ENCODE measurements around the gene LYPLA2. TPM values are rescaled to one million over a fixed set of nuclear protein-coding genes. Genes with fewer than 3 reads are reported as not detected.
"Not testable (repeated sequence)": the region's sequence is repeated elsewhere in the genome, so short reads cannot be mapped to it uniquely, and the experiment has no call there.

Gene LYPLA2
- polyA plus RNA-seq, 6 donors from 2014 or later, result 45.3 to 77.4 (median 67.3) TPM

DNA sequence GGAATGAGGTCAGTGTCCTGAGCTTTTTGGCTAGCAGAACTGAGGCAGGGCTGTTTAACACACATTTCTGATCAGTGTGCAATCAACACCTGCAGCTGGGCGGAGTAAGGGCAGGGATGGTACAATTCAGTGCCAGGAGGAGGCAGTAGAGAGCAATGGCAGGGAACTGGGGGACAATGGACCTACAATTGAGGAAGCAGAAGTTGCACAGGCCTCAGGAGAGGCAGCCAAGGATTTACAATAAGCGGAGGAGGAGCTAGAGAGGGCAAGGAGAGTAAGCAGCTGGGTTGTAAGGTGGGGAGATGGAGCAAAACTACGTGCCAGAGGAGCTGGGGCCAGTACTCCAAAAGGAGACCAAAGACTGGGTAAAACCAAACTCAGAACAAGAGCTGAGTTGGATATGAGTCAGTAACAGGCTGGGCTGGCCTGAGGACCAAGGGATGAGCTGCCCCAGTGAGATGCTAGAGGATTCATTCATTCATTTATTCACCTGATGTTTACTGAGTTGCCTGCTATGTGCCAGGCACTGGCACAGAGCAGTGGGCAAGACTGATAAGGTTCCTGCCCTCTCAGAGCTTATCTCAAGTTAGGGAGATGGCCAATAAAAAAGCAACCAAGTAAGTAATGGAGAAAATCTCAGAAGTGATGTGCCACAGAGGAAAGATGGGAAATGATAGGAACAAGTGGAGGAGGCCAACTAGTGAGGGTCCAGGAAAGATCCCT, 20.0 kb downstream of the LYPLA2 start:
- Mint-ChIP-seq H3K27ac (peak overlapping the region in 4 of 6 donors; percentile 41 to 87 (median 78)), H3K36me3 (peaks cover 0 to 4% of the 10 kb centered on the region in 2 donors), H3K27me3 (no peaks in the 10 kb centered on the region), H3K4me3 (no peak overlapping the region), H3K4me1 (peaks cover 23 to 35% (median 27%) of the 10 kb centered on the region in 3 donors), H3K9me3 (no peaks in the 10 kb centered on the region)
- DNase-seq (peak; percentile 76), ATAC-seq (ENCODE audit: low read depth in 2 of 2) (peak; percentile 86 to 88)

DNA sequence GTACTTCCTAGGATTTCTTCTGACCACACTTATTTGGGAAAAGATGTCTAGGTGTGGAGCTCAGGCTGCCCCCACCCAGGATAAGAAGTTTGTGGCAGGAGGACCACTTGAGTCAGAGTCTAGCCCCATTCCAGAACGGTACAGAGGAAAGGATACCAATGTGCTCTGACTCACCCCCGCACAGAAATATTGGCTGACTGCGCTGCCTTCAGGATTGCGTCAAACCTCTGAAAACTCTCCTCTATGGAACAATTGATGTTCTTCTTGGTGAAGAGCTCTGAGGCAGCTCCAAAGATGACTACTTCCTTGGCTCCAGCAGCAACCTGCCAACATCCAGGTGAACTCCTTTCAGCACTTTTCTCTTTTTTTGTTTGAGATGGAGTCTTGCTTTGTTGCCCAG, 23.1 kb downstream of the LYPLA2 start:
- ATAC-seq (ENCODE audit: low read depth in 2 of 2) (no peak), DNase-seq (no peak)
- Mint-ChIP-seq H3K4me1 (peaks cover 20 to 35% (median 27%) of the 10 kb centered on the region in 3 donors), H3K36me3 (peaks cover 0 to 5% of the 10 kb centered on the region in 2 donors), H3K27ac (peak overlapping the region in 3 of 6 donors; percentile 24 to 76 (median 26)), H3K27me3 (no peaks in the 10 kb centered on the region), H3K4me3 (no peak overlapping the region), H3K9me3 (no peaks in the 10 kb centered on the region)

DNA sequence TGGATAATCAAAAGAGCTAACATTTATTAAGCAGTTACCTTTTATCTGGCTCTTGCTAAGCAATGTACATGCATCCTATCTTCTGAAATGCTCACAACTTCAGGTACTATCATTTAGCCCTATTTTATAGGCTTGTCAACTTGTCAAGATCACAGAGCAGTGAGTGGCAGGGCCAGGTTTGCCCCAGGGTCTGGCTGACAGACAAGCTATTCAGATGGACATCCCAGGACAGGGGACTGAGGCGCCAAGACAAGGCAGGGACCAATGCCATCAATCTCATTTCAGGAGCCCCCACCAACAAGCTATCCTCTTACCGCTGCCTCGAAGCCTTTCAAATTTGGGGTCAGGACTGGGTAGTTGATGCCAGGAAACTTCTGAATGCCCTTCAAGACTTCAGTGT, 25.4 kb downstream of the LYPLA2 start:
- no peak for DNase-seq
- peaks cover 2 to 16% (median 7%) of the 10 kb centered on the region in 3 donors for H3K4me1 Mint-ChIP-seq
- no peaks in the 10 kb centered on the region for H3K27me3 Mint-ChIP-seq
- ATAC-seq (ENCODE audit: low read depth in 2 of 2), result no peak
- no peak overlapping the region for H3K4me3 Mint-ChIP-seq
- H3K9me3 Mint-ChIP-seq, result no peaks in the 10 kb centered on the region
- peaks cover 0 to 5% of the 10 kb centered on the region in 2 donors for H3K36me3 Mint-ChIP-seq
- H3K27ac Mint-ChIP-seq, result no peak overlapping the region

DNA sequence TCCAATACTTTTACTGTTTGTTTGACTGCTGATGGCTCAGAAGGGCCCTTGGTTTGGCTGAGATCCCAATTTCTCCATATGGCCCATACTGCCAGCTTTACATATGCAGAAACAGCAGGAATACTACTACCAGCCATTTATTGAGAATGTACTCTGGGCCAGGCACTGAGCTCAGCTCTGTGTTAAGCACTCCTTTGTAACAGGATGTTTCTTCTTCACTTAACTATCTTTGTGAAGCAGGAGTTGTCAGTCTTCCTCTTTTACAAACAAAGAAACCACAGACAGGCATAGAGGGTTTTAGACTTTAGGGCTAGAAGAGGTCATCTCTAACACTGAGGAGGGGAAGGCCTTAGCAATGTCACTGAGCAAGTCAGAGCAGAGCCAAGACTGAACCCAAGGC, 26.0 kb downstream of the LYPLA2 start:
- H3K4me3 Mint-ChIP-seq, result peak overlapping the region in 1 of 8 donors; percentile 43
- H3K27me3 Mint-ChIP-seq, result no peaks in the 10 kb centered on the region
- H3K4me1 Mint-ChIP-seq, result peaks cover 4 to 10% (median 10%) of the 10 kb centered on the region in 3 donors
- H3K27ac Mint-ChIP-seq, result no peak overlapping the region
- no peaks in the 10 kb centered on the region for H3K9me3 Mint-ChIP-seq
- H3K36me3 Mint-ChIP-seq, result peaks cover 0 to 5% of the 10 kb centered on the region in 2 donors
- ATAC-seq (ENCODE audit: low read depth in 2 of 2) (no peak), DNase-seq (no peak)

DNA sequence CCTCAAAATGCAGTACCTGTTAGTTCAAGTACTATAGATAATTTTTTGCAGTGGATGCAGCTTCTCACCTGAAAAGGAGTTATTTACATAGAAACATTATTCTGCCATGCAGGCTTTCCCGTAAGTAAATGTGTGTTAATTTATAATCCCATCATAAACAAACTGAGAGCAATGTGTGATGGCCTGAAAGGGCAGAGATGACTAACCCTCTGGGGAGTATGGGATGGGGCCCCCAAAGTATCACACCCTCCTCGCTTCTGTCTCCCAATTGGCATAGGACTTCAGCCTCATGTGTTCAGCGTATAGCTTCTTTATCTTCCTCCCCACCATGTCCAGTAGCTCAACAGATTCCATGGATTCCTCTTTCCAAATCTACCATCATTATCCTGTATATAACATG, 26.7 kb downstream of the LYPLA2 start:
- peak overlapping the region in 1 of 6 donors; percentile 39 for H3K27ac Mint-ChIP-seq
- H3K4me1 Mint-ChIP-seq, result peaks cover 5 to 11% (median 10%) of the 10 kb centered on the region in 3 donors
- no peak overlapping the region for H3K4me3 Mint-ChIP-seq
- no peaks in the 10 kb centered on the region for H3K27me3 Mint-ChIP-seq
- peaks cover 0 to 5% of the 10 kb centered on the region in 2 donors for H3K36me3 Mint-ChIP-seq
- no peaks in the 10 kb centered on the region for H3K9me3 Mint-ChIP-seq
- DNase-seq, result no peak
- ATAC-seq (ENCODE audit: low read depth in 2 of 2), result no peak

DNA sequence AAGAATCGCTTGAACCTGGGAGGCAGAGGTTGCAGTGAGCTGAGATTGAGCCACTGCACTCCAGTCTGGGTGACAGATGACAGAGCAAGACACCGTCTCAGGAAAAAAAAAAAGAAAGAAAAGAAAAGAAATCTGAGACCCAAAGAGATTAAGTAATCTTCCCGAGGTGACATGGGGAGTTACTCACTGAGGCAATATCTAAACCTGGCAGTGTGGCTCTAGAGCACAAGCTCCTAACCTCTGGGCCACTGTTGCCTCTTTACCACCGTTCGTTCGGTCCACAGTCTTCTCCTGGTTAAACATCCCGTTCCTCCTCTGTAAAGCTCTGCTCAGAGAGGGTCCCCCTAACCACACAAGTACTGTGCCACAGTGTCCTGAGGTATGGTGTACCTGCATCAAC, 32.8 kb downstream of the LYPLA2 start:
- Mint-ChIP-seq H3K4me3 (peak overlapping the region; percentile 25 to 99 (median 80)), H3K4me1 (peaks cover 15 to 34% (median 24%) of the 10 kb centered on the region in 3 donors), H3K36me3 (no peaks in the 10 kb centered on the region), H3K9me3 (no peaks in the 10 kb centered on the region), H3K27ac (peak overlapping the region in 3 of 6 donors; percentile 81 to 95 (median 87)), H3K27me3 (no peaks in the 10 kb centered on the region)
- ATAC-seq (ENCODE audit: low read depth in 2 of 2) (no peak), DNase-seq (no peak)

DNA sequence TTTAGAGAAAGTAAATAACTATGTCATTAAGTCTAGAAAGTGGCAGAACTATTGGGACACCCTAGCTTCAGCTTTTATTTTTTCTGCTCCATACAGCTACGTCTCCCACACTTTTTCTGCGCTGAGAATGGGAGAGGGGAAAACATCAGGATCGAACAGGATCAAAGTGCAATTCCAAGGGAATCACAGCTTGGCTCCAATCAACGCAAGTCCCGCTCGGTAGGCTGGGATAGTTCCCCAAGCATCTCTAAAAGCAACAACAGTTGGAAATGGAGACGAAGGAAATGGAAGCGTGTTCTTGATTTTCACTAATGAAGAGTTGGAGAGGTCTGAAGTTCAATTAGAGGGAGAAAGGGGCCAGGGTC, 33.7 kb downstream of the LYPLA2 start:
- no peaks in the 10 kb centered on the region for H3K36me3 Mint-ChIP-seq
- H3K9me3 Mint-ChIP-seq, result no peaks in the 10 kb centered on the region
- H3K4me3 Mint-ChIP-seq, result peak overlapping the region; percentile 91 to 99 (median 96)
- H3K27ac Mint-ChIP-seq, result peak overlapping the region; percentile 95 to 99 (median 97)
- no peaks in the 10 kb centered on the region for H3K27me3 Mint-ChIP-seq
- ATAC-seq (ENCODE audit: low read depth in 2 of 2) (peak; percentile 3 to 6), DNase-seq (no peak)
- peaks cover 15 to 34% (median 24%) of the 10 kb centered on the region in 3 donors for H3K4me1 Mint-ChIP-seq

DNA sequence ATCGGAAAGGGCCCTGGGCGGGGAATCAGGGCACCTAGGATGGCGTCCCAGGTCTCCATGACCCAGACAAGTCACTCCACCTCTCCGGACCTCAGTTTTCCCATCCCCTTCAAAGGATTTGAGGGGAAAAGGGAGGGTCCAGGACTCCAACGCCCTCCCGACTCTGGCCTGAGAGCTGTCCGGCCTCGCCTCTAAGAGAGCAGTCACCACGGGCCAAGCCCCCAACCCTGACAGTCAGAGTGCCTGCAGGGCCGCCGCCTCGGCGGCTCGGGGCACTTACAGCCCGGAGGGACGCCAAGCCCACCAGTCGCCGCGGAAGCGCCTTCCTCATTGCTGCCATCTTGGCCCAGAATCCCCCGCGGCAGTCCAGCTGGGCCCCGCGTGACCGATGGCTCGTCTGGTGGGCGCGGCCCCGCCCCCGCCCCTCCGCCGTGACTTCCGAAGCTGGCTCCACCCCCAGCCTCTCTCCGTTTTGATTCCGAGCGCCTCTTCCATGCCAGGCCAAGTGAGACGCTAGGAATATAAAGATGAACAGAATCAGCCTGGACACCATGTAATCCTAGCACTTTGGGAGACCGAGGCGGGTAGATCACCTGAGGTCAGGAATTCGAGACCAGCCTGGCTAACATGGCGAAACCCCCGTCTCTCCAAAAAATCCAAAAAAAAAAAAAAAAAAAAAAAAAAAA, 34.3 kb downstream of the LYPLA2 start, which contains the start of gene HMGCL:
Gene HMGCL, minus strand, starts transcription at position 354 of the 686 bp plus-strand sequence. Its CDS starts 14 bp downstream, at position 340.
- Mint-ChIP-seq H3K27me3 (no peaks in the 10 kb centered on the region), H3K4me3 (peak within 1 kb of the TSS; percentile 91 to 99 (median 96)), H3K4me1 (peaks cover 15 to 34% (median 24%) of the 10 kb centered on the region in 3 donors), H3K9me3 (no peaks in the 10 kb centered on the region), H3K36me3 (no peaks in the 10 kb centered on the region), H3K27ac (peak within 1 kb of the TSS; percentile 95 to 99 (median 97))
- ATAC-seq (ENCODE audit: low read depth in 2 of 2), result peak; percentile 96 to 98
- peak; percentile 85 for DNase-seq

DNA sequence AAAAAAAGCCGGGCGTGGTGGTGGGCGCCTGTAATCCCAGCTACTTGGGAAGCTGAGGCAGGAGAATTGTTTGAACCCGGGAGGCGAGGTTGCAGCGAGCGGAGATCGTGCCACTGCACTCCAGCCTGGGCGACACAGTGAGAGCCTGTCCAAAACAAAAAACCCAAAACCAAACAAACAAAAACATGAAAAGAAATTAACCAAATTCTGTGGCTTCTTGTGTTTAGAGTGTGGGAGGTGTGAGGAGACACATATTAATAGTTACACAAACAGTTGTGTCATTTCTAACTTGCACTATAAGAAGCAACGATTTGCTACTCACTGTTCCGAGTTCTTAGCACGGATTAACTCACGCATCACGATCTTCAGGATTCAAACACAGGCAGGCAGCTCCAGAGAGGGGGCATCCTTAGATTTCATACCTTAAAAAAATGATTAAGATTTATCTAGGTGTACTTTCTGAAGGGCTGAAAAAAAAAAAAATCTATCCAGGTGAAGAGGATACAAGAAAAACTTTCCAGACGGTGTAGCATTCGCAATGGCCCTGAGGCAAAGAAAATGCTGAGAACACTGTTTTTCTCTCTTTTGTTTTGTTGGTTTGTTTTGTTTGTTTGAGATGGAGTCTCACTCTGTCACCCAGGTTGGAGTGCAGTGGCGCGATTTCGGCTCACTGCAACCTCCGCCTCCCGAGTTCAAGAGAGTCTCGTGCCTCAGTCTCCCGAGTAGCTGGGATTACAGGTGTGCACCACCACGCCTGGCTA, 35.0 kb downstream of the LYPLA2 start:
- Mint-ChIP-seq H3K36me3 (no peaks in the 10 kb centered on the region), H3K27me3 (no peaks in the 10 kb centered on the region), H3K9me3 (no peaks in the 10 kb centered on the region), H3K4me1 (peaks cover 15 to 34% (median 24%) of the 10 kb centered on the region in 3 donors), H3K27ac (peak overlapping the region; percentile 95 to 99 (median 97)), H3K4me3 (peak overlapping the region; percentile 91 to 99 (median 96))
- no peak for DNase-seq
- ATAC-seq (ENCODE audit: low read depth in 2 of 2), result peak in 1 of 2 donors; percentile 34

DNA sequence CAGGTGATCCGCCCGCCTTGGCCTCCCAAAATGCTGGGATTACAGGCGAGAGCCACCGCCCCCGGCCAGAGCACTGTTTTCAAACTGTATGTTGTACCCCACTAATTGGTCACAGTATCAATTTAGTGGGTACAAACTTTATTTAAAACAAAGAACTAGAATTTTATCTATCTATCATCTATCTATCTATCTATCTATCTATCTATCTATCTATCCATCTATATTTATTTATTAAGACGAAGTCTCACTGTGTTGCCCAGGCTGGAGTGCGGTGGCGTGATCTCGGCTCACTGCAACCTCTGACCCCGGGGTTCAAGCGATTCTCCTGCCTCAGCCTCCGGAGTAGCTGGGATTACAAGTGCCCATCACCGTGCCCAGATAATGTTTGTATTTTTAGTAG, 35.6 kb downstream of the LYPLA2 start:
- H3K27ac Mint-ChIP-seq, result peak overlapping the region in 1 of 6 donors; percentile 95
- not testable (repeated sequence) for H3K36me3 Mint-ChIP-seq; DNase-seq; H3K27me3 Mint-ChIP-seq; H3K9me3 Mint-ChIP-seq; ATAC-seq (ENCODE audit: low read depth in 2 of 2)
- H3K4me1 Mint-ChIP-seq, result peaks cover 14 to 33% (median 24%) of the 10 kb centered on the region in 3 donors
- peak overlapping the region in 6 of 8 donors; percentile 47 to 99 (median 96) for H3K4me3 Mint-ChIP-seq

DNA sequence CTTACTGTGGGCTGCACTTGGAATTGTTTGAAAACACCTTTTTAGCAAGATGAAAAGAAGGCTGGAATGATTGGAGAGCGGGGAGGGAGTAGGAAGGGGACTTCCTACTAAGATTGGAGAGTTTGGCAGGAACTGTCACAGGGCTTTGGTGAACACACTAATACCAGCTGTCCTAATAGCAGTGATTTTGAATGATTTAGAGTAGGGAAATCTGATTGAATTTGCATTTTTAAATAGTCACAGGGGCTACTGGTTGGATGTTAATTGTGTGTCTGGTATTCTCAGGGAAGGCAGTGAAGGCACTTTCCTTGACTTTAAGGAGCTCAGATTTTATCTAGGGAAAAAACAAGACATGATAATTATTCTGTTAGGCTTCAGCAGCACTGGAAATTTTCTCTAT, 36.8 kb downstream of the LYPLA2 start:
- no peaks in the 10 kb centered on the region for H3K9me3 Mint-ChIP-seq
- ATAC-seq (ENCODE audit: low read depth in 2 of 2), result no peak
- DNase-seq, result no peak
- no peaks in the 10 kb centered on the region for H3K36me3 Mint-ChIP-seq
- peak overlapping the region in 2 of 6 donors; percentile 62 to 68 for H3K27ac Mint-ChIP-seq
- no peaks in the 10 kb centered on the region for H3K27me3 Mint-ChIP-seq
- peak overlapping the region in 1 of 8 donors; percentile 39 for H3K4me3 Mint-ChIP-seq
- H3K4me1 Mint-ChIP-seq, result peaks cover 10 to 28% (median 21%) of the 10 kb centered on the region in 3 donors

DNA sequence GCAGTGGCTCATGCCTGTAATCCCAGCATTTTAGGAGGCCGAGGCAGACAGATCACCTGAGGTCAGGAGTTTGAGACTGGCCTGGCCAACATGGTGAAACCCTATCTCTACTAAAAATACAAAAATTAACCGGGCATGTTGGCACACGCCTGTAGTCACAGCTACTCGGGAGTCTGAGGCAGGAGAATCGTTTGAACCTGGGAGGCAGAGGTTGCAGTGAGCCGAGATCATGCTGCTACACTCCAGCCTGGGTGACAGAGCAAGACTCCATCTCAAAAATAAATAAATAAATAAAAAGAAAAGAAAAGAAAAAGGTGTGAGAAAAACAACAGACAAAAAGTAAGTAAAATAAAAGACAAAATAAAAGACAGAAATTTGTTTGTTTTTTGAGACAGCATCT, 43.2 kb downstream of the LYPLA2 start:
- H3K36me3 Mint-ChIP-seq, result not testable (repeated sequence)

DNA sequence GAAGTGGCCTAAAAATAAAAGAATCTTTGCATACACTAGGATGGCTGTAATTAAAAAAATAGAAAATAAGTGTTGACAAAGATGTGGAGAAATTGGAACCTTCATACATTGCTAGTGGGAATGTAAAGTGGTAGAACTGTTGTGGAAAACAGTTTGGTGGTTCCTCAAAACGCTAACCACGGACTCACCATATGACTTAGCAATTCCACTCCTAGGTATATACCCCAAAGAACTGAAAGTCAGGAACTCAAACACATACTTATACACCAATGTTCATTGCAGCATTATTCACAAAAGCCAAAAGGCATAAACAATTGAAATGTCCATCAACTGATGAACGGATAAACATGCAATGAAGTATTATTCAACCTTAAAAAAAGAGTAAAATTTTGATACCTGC, 45.1 kb downstream of the LYPLA2 start:
- DNase-seq, result no peak
- H3K36me3 Mint-ChIP-seq, result no peaks in the 10 kb centered on the region
- no peak for ATAC-seq (ENCODE audit: low read depth in 2 of 2)

More for the DNA sequence above, 43.2 kb downstream of the LYPLA2 start:
- not testable (repeated sequence) for H3K9me3 Mint-ChIP-seq; DNase-seq; H3K27ac Mint-ChIP-seq; H3K27me3 Mint-ChIP-seq; H3K4me3 Mint-ChIP-seq; ATAC-seq (ENCODE audit: low read depth in 2 of 2)
- H3K4me1 Mint-ChIP-seq, result peaks cover 10 to 13% (median 12%) of the 10 kb centered on the region in 3 donors

More for the DNA sequence above, 45.1 kb downstream of the LYPLA2 start:
- H3K9me3 Mint-ChIP-seq, result no peaks in the 10 kb centered on the region
- no peaks in the 10 kb centered on the region for H3K27me3 Mint-ChIP-seq
- H3K27ac Mint-ChIP-seq, result peak overlapping the region in 1 of 6 donors; percentile 7
- no peak overlapping the region for H3K4me3 Mint-ChIP-seq
- peaks cover 10 to 13% (median 12%) of the 10 kb centered on the region in 3 donors for H3K4me1 Mint-ChIP-seq
